A673 (cell line): ENCODE data around the gene DIS3L2. TPM values are rescaled to one million over a fixed set of nuclear protein-coding genes. Genes with fewer than 3 reads are reported as not detected.

Experiments
- BruUV-seq: library from RNA; stranded (reverse); fragments of 400-500 nt; replicated peaks from 2 replicates; lab custom pipeline; 2021; lab: Mats Ljungman, UMichigan
- CTCF ChIA-PET: fragments of 300-600 bp; sonication (Branson Sonifier 250); formaldehyde crosslinking; loops from one replicate; lab custom pipeline; 2022; ENCODE audit warnings: antibody characterized with exemption; lab: Charles Lee
- POLR2A ChIA-PET: fragments of 300-600 bp; sonication (Branson Sonifier 250); formaldehyde crosslinking; loops from one replicate; lab custom pipeline; 2022; ENCODE audit warnings: antibody characterized with exemption; ENCODE audit not compliant: low non-redundant PET; lab: Charles Lee
- DNase-seq: peaks from one replicate; pipeline ENCODE4 v3.0.0-alpha.2; 2015; ENCODE audit warnings: low spot score
- H3K27ac ChIP-seq: fragments of 200-600 bp; sonication (generic); 2 replicates; pipeline ENCODE4 v1.5.1; 2016; ENCODE audit warnings: mixed run types, low read depth, mild to moderate bottlenecking, mixed read lengths, antibody characterized with exemption, low read length; ENCODE audit not compliant: poor library complexity, severe bottlenecking
- H3K27me3 ChIP-seq: fragments of 200-600 bp; sonication (generic); replicated peaks from 2 replicates; pipeline ENCODE4 v1.6.1; 2017; ENCODE audit warnings: mixed run types, low read depth, mild to moderate bottlenecking, mixed read lengths, antibody characterized with exemption, low read length; ENCODE audit not compliant: insufficient read depth, poor library complexity
- H3K36me3 ChIP-seq: fragments of 200-600 bp; sonication (generic); 2 replicates; pipeline ENCODE4 v1.6.1; 2016; ENCODE audit warnings: mixed run types, mild to moderate bottlenecking, mixed read lengths, antibody characterized with exemption, low read length; ENCODE audit not compliant: insufficient read depth, poor library complexity, severe bottlenecking
- H3K4me1 ChIP-seq: fragments of 200-600 bp; sonication (generic); 2 replicates; pipeline ENCODE4 v1.6.1; 2017; ENCODE audit warnings: mixed run types, mild to moderate bottlenecking, mixed read lengths, antibody characterized with exemption, low read length; ENCODE audit not compliant: insufficient read depth, poor library complexity, severe bottlenecking
- H3K4me3 ChIP-seq: fragments of 200-600 bp; sonication (generic); 2 replicates; pipeline ENCODE4 v1.5.1; 2016; ENCODE audit warnings: low read depth, mixed run types, mild to moderate bottlenecking, mixed read lengths, low read length; ENCODE audit not compliant: poor library complexity, severe bottlenecking
- H3K9me3 ChIP-seq: fragments of 200-600 bp; sonication (generic); 2 replicates; pipeline ENCODE4 v1.6.1; 2016; ENCODE audit warnings: mixed run types, low read depth, mild to moderate bottlenecking, mixed read lengths, antibody characterized with exemption, low read length; ENCODE audit not compliant: poor library complexity, severe bottlenecking
- EZH2 ChIP-seq: fragments of 200-600 bp; sonication (generic); IDR thresholded peaks from 2 replicates; pipeline ENCODE4 v1.6.1; 2017; ENCODE audit warnings: borderline replicate concordance, low read depth, mild to moderate bottlenecking, mixed read lengths, antibody characterized with exemption, low read length; ENCODE audit not compliant: poor library complexity, severe bottlenecking
- intact Hi-C: fragments of 100-400 bp; cut with micrococcal nuclease; formaldehyde crosslinking; loops from one replicate; pipeline ENCODE4 v1.10.0; 2022; ENCODE audit not compliant: unreplicated experiment
- total RNA-seq: library from RNA; stranded (reverse); gene quantifications from 2 replicates; pipeline ENCODE4 v1.2.3, GENCODE V29; 2021
- TF ChIP-seq, protein P1 (sequence below): fragments of 300-800, 200-600 bp; sonication (generic); conservative IDR thresholded peaks from 2 replicates; pipeline ENCODE4 v1.5.1; 2017; ENCODE audit warnings: low read depth, mild to moderate bottlenecking, antibody characterized with exemption, low read length, moderate library complexity, mixed read lengths

DIS3L2 gene
- total RNA-seq, 1 experiment from 2014 or later, result 38.7 TPM

DNA sequence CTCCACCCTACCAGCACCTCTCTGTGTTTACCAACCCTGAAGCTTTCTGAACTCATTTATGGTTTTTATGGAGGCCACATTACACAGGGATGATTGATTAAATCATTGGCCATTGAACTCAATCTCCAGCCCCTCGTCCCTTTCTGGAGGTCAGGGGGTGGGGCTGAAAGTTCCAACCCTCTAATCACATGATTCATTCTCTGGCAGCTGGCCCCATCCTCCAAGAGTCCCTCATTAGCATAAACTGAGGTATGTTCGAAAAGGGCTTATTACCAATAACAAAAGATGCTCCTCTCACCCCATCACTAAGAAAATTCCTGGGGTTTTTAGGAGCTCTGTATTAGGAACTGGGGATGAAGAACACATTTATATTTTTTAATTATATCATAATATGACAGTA is 92.3 kb downstream of the DIS3L2 start:
- no peak for DNase-seq
- BruUV-seq, result no TSS peak

DNA sequence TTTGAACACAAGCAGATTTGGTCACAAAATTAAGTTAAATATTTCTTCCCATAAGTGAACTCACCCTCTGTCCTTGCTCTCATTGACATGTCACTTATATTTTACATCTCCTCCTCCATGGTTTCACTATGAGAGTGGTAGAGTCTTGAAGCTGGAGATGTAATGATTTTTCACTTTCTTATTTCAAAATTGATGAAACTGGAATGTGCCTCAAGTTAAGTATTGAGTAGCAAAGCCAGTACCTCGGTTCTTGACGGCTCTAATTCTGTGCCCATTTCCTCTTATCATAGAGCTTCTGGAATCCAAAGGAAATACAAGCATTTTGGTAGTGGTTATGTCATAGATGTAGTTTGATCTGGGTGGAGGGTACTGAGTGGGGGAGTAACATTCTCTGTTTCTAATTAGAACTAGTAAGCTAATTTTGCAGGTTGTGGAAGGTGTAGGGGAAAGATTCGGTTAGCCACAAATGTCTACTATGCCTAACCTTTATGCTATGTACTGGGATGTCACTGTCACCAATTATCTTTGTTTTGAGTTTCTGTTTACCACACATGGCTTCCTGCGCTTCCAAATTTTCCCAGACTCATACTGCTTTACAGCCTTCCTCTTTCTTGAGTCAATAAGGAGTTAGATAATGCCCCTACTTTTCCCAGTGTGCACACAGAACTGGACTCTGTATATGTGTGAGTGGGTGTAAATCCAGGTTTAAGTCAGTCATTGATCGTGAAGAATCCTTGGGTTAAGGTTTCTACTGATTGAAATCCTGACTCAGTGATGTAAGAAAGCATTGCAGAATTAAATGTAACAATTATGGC is 96.8 kb downstream of the DIS3L2 start:
- DNase-seq, result no peak
- Histone ChIP-seq H3K27ac (no peak overlapping the region), H3K4me1 (no peaks in the 10 kb centered on the region), H3K27me3 (no peaks in the 10 kb centered on the region), H3K4me3 (no peak overlapping the region), H3K36me3 (no peaks in the 10 kb centered on the region), H3K9me3 (no peaks in the 10 kb centered on the region)
- TF ChIP-seq EZH2, result no peak
- TF ChIP-seq, protein P1, sequence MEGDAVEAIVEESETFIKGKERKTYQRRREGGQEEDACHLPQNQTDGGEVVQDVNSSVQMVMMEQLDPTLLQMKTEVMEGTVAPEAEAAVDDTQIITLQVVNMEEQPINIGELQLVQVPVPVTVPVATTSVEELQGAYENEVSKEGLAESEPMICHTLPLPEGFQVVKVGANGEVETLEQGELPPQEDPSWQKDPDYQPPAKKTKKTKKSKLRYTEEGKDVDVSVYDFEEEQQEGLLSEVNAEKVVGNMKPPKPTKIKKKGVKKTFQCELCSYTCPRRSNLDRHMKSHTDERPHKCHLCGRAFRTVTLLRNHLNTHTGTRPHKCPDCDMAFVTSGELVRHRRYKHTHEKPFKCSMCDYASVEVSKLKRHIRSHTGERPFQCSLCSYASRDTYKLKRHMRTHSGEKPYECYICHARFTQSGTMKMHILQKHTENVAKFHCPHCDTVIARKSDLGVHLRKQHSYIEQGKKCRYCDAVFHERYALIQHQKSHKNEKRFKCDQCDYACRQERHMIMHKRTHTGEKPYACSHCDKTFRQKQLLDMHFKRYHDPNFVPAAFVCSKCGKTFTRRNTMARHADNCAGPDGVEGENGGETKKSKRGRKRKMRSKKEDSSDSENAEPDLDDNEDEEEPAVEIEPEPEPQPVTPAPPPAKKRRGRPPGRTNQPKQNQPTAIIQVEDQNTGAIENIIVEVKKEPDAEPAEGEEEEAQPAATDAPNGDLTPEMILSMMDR, result no peak
- ChIA-PET CTCF (no interaction called here), POLR2A (no interaction called here)
- intact Hi-C loops, result no loop called here
- no TSS peak for BruUV-seq

More for the DNA sequence above, 92.3 kb downstream of the DIS3L2 start:
- CTCF ChIA-PET, result no interaction called here
- intact Hi-C loops, result no loop called here
- no peak overlapping the region for H3K27ac ChIP-seq
- no peak for TF ChIP-seq EZH2
- TF ChIP-seq, protein P1, result no peak
- no peaks in the 10 kb centered on the region for H3K27me3 ChIP-seq
- no peaks in the 10 kb centered on the region for H3K4me1 ChIP-seq
- H3K4me3 ChIP-seq, result no peak overlapping the region
- no peaks in the 10 kb centered on the region for H3K36me3 ChIP-seq
- POLR2A ChIA-PET, result no interaction called here
- H3K9me3 ChIP-seq, result no peaks in the 10 kb centered on the region

DNA sequence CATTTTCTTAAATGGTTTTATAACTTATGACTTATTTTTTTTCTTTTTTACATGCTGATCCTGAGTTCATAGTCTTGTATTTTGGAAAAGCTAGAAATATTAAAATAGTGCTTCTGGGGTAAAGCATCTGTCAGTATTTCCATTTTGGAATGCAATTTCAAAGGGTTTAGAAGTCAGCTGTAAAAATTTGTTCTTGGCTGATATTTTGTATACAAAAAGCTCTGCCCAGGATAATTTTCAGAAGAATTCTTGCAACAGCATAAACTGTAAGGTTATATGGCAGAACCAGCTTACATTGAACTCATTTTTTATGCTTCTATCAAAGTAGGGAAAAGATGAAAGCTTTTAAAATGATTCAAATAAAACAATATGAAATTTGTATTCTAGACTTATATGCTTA is 97.4 kb downstream of the DIS3L2 start:
- no peak for DNase-seq
- no TSS peak for BruUV-seq
- H3K27me3 ChIP-seq, result no peaks in the 10 kb centered on the region
- H3K36me3 ChIP-seq, result no peaks in the 10 kb centered on the region
- no peaks in the 10 kb centered on the region for H3K9me3 ChIP-seq
- ChIA-PET POLR2A (no interaction called here), CTCF (no interaction called here)
- TF ChIP-seq, protein P1, result no peak
- TF ChIP-seq EZH2, result no peak
- no peak overlapping the region for H3K27ac ChIP-seq
- H3K4me1 ChIP-seq, result no peaks in the 10 kb centered on the region
- intact Hi-C loops, result no loop called here
- H3K4me3 ChIP-seq, result no peak overlapping the region
